ENCODE data around the gene EXD1. TPM values are rescaled to one million over a fixed set of nuclear protein-coding genes. Genes with fewer than 3 reads are reported as not detected.
A peak's percentile ranks its signal among the peaks of the same experiment; 100 is the strongest.

EXD1 gene
- total and polyA plus RNA-seq, 2 of the 13 experiments (the other 11 are each of a cell fraction or from before 2014, with no cell fraction given): not detected

DNA sequence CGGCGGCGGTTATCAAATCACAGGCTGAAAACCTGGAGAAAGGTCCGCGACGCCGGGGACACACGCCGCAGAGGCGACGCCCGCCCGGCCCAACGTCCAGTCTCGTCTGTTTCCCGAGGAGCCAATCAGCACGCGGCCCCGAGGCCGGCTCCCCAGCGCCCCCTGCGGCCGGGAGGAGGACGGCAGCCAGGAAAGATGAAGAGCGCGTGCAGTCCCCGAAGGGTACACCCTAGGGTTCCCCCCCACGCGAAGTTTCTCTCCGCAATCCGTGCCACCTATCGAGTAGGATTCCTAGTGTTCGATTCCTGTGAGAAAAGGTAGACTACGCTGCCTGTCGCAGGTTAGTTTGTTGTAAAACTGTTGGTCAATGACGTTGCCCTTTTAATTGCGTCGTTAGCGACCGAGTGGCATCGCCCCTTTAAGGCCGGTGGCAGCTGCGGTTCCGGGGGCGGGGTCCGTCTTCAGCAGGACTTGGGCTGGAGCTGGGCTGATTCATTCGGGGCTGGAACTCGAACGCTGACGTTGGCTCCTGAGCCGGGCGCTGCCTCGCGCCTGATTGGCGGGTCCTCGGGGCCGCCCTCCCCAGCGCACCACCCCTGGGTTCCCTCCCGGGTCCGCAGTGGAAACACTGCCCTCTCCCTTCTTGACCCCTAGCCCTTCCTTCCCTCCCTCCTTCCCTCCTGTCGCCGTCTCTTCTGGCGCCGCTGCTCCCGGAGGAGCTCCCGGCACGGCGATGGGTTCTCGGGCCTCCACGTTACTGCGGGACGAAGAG is at the start of gene EXD1, which contains the start of gene CHP1 (continued):
- TF ChIP-seq, protein P1, sequence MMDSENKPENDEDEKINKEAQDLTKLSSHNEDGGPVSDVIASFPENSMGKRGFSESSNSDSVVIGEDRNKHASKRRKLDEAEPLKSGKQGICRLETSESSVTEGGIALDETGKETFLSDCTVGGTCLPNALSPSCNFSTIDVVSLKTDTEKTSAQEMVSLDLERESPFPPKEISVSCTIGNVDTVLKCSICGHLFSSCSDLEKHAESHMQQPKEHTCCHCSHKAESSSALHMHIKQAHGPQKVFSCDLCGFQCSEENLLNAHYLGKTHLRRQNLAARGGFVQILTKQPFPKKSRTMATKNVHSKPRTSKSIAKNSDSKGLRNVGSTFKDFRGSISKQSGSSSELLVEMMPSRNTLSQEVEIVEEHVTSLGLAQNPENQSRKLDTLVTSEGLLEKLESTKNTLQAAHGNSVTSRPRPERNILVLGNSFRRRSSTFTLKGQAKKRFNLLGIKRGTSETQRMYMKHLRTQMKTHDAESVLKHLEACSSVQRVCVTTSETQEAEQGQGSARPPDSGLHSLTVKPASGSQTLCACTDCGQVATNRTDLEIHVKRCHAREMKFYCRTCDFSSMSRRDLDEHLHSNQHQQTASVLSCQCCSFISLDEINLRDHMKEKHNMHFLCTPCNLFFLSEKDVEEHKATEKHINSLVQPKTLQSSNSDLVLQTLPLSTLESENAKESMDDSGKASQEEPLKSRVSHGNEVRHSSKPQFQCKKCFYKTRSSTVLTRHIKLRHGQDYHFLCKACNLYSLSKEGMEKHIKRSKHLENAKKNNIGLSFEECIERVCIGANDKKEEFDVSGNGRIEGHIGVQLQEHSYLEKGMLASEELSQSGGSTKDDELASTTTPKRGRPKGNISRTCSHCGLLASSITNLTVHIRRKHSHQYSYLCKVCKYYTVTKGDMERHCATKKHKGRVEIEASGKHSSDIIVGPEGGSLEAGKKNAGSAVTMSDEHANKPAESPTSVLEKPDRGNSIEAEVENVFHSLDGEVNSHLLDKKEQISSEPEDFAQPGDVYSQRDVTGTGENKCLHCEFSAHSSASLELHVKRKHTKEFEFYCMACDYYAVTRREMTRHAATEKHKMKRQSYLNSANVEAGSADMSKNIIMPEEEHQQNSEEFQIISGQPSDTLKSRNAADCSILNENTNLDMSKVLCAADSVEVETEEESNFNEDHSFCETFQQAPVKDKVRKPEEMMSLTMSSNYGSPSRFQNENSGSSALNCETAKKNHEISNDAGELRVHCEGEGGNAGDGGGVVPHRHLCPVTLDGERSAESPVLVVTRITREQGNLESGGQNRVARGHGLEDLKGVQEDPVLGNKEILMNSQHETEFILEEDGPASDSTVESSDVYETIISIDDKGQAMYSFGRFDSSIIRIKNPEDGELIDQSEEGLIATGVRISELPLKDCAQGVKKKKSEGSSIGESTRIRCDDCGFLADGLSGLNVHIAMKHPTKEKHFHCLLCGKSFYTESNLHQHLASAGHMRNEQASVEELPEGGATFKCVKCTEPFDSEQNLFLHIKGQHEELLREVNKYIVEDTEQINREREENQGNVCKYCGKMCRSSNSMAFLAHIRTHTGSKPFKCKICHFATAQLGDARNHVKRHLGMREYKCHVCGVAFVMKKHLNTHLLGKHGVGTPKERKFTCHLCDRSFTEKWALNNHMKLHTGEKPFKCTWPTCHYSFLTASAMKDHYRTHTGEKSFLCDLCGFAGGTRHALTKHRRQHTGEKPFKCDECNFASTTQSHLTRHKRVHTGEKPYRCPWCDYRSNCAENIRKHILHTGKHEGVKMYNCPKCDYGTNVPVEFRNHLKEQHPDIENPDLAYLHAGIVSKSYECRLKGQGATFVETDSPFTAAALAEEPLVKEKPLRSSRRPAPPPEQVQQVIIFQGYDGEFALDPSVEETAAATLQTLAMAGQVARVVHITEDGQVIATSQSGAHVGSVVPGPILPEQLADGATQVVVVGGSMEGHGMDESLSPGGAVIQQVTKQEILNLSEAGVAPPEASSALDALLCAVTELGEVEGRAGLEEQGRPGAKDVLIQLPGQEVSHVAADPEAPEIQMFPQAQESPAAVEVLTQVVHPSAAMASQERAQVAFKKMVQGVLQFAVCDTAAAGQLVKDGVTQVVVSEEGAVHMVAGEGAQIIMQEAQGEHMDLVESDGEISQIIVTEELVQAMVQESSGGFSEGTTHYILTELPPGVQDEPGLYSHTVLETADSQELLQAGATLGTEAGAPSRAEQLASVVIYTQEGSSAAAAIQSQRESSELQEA (CRISPR knock-in tag; IDR thresholded peaks at IDR 0.05; ENCODE audit: not compliant biosample characterization): peak; percentile 94
- peak; percentile 75; the same call in 1 of the 2 replicates for TF ChIP-seq PPARG (CRISPR knock-in tag; conservative IDR thresholded peaks at IDR 0.05)
- 0 out of 2 replicates have a peak, but pooled peaks have one; percentile 43 for TF ChIP-seq ZNF660 (CRISPR knock-in tag; IDR thresholded peaks at IDR 0.05; ENCODE audit: borderline replicate concordance, low read depth)
- peak; percentile 45 for TF ChIP-seq MED1 (CRISPR knock-in tag; IDR thresholded peaks at IDR 0.05)
- TF ChIP-seq AHR (CRISPR knock-in tag; IDR thresholded peaks at IDR 0.05): peak; percentile 31; the same call in 1 of the 2 replicates
- peak; percentile 55; the same call in 1 of the 2 replicates for TF ChIP-seq MEIS2 (CRISPR knock-in tag; IDR thresholded peaks at IDR 0.05)
- TF ChIP-seq, protein P2, sequence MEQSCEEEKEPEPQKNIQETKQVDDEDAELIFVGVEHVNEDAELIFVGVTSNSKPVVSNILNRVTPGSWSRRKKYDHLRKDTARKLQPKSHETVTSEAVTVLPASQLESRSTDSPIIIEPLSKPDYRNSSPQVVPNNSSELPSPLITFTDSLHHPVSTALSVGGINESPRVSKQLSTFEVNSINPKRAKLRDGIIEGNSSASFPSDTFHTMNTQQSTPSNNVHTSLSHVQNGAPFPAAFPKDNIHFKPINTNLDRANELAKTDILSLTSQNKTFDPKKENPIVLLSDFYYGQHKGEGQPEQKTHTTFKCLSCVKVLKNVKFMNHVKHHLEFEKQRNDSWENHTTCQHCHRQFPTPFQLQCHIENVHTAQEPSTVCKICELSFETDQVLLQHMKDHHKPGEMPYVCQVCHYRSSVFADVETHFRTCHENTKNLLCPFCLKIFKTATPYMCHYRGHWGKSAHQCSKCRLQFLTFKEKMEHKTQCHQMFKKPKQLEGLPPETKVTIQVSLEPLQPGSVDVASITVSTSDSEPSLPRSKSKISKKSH (CRISPR knock-in tag; IDR thresholded peaks at IDR 0.05; ENCODE audit: borderline replicate concordance): peak; percentile 94
- 0 out of 2 replicates have a peak, but pooled peaks have one; percentile 7 for TF ChIP-seq ZKSCAN1 (IDR thresholded peaks at IDR 0.05; ENCODE audit: low read length)
- no peak for TF ChIP-seq MTF1 (CRISPR knock-in tag; IDR thresholded peaks at IDR 0.05)
- TF ChIP-seq NRL (CRISPR knock-in tag; IDR thresholded peaks at IDR 0.05; ENCODE audit: borderline replicate concordance): peak; percentile 92
- TF ChIP-seq, protein P3, sequence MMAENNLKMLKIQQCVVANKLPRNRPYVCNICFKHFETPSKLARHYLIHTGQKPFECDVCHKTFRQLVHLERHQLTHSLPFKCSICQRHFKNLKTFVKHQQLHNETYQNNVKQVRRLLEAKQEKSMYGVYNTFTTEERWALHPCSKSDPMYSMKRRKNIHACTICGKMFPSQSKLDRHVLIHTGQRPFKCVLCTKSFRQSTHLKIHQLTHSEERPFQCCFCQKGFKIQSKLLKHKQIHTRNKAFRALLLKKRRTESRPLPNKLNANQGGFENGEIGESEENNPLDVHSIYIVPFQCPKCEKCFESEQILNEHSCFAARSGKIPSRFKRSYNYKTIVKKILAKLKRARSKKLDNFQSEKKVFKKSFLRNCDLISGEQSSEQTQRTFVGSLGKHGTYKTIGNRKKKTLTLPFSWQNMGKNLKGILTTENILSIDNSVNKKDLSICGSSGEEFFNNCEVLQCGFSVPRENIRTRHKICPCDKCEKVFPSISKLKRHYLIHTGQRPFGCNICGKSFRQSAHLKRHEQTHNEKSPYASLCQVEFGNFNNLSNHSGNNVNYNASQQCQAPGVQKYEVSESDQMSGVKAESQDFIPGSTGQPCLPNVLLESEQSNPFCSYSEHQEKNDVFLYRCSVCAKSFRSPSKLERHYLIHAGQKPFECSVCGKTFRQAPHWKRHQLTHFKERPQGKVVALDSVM (CRISPR knock-in tag; IDR thresholded peaks at IDR 0.05): peak; percentile 65
- TF ChIP-seq SMC3 (IDR thresholded peaks at IDR 0.05; ENCODE audit: low read length): no peak
- TF ChIP-seq, protein P4, sequence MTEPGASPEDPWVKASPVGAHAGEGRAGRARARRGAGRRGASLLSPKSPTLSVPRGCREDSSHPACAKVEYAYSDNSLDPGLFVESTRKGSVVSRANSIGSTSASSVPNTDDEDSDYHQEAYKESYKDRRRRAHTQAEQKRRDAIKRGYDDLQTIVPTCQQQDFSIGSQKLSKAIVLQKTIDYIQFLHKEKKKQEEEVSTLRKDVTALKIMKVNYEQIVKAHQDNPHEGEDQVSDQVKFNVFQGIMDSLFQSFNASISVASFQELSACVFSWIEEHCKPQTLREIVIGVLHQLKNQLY (CRISPR knock-in tag; IDR thresholded peaks at IDR 0.05): no peak; the same call in 1 of the 2 replicates
- TF ChIP-seq, protein P5, sequence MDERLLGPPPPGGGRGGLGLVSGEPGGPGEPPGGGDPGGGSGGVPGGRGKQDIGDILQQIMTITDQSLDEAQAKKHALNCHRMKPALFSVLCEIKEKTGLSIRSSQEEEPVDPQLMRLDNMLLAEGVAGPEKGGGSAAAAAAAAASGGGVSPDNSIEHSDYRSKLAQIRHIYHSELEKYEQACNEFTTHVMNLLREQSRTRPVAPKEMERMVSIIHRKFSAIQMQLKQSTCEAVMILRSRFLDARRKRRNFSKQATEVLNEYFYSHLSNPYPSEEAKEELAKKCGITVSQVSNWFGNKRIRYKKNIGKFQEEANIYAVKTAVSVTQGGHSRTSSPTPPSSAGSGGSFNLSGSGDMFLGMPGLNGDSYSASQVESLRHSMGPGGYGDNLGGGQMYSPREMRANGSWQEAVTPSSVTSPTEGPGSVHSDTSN (CRISPR knock-in tag; IDR thresholded peaks at IDR 0.05): 0 out of 2 replicates have a peak, but pooled peaks have one; percentile 26

Data from HepG2 (cell line).